HL-60 (cell line): ENCODE results near the gene TXNDC8.

Experiments
- DNase-seq, 2 experiments: peaks; one replicate each; pipeline ENCODE4 v3.0.0-alpha.2; 2010 to 2020; ENCODE audit warnings: low read depth in 1 of 2, low spot score in 1 of 2
- H3K27ac ChIP-seq: fragments of 250-450 bp; sonication (Bioruptor Pico); replicated peaks from 2 replicates; pipeline ENCODE4 v1.5.1; 2020; ENCODE audit warnings: mild to moderate bottlenecking, moderate library complexity
- H3K27me3 ChIP-seq: fragments of 250-450 bp; sonication (Bioruptor Pico); 2 replicates; pipeline ENCODE4 v1.5.1; 2021; ENCODE audit warnings: mild to moderate bottlenecking, moderate library complexity; ENCODE audit not compliant: insufficient read depth, poor library complexity, severe bottlenecking
- H3K4me3 ChIP-seq: replicated peaks from 2 replicates; pipeline ENCODE4 v1.5.1; 2011; ENCODE audit warnings: mild to moderate bottlenecking, control low read depth, low read length; ENCODE audit not compliant: insufficient read depth
- GABPA ChIP-seq: IDR thresholded peaks from 2 replicates; pipeline ENCODE4 v1.6.1; 2012; ENCODE audit warnings: low read depth
- POLR2AphosphoS5 ChIP-seq: IDR thresholded peaks from 2 replicates; pipeline ENCODE4 v1.6.1; 2012; ENCODE audit warnings: low read depth
- SPI1 ChIP-seq: IDR thresholded peaks from 2 replicates; pipeline ENCODE4 v1.6.1; 2012; ENCODE audit warnings: low read depth, mild to moderate bottlenecking, borderline replicate concordance
- TF ChIP-seq, protein P1 (sequence below): IDR thresholded peaks from 2 replicates; pipeline ENCODE4 v1.6.1; 2012; ENCODE audit warnings: low read depth; ENCODE audit not compliant: insufficient replicate concordance
- TF ChIP-seq, protein P2 (sequence below): IDR thresholded peaks from one replicate; pipeline ENCODE4 v1.5.1; 2011; ENCODE audit warnings: low read length, control low read depth, inconsistent platforms; ENCODE audit not compliant: insufficient read depth

TXNDC8 gene

DNA sequence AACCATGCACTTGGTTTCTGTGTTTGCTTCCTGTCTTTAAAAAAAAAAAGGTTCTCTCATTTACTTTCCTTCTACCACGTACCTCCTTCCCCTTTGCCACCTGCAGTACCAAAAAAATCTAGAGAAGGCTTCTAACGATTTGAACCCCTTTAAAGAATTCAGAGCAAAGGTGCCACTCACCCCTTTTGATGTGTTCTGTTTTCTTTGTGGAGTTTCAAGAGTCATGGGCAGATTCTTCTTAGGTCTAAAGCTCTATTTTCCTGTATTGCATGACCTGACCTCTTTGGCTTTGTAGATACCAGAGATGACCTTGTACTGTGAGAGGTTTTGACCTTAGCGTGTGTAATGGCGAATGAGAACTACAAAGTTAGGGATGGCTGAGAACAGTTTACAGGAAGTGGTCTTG lies 29.0 kb downstream of the TXNDC8 start:
- Histone ChIP-seq H3K4me3 (no peak overlapping the region), H3K27ac (peak overlapping the region; percentile 38), H3K27me3 (no peaks in the 10 kb centered on the region)
- no peak for DNase-seq
- TF ChIP-seq SPI1 (no peak), GABPA (no peak), POLR2AphosphoS5 (no peak)
- TF ChIP-seq, protein P1, sequence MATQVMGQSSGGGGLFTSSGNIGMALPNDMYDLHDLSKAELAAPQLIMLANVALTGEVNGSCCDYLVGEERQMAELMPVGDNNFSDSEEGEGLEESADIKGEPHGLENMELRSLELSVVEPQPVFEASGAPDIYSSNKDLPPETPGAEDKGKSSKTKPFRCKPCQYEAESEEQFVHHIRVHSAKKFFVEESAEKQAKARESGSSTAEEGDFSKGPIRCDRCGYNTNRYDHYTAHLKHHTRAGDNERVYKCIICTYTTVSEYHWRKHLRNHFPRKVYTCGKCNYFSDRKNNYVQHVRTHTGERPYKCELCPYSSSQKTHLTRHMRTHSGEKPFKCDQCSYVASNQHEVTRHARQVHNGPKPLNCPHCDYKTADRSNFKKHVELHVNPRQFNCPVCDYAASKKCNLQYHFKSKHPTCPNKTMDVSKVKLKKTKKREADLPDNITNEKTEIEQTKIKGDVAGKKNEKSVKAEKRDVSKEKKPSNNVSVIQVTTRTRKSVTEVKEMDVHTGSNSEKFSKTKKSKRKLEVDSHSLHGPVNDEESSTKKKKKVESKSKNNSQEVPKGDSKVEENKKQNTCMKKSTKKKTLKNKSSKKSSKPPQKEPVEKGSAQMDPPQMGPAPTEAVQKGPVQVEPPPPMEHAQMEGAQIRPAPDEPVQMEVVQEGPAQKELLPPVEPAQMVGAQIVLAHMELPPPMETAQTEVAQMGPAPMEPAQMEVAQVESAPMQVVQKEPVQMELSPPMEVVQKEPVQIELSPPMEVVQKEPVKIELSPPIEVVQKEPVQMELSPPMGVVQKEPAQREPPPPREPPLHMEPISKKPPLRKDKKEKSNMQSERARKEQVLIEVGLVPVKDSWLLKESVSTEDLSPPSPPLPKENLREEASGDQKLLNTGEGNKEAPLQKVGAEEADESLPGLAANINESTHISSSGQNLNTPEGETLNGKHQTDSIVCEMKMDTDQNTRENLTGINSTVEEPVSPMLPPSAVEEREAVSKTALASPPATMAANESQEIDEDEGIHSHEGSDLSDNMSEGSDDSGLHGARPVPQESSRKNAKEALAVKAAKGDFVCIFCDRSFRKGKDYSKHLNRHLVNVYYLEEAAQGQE = no peak
- TF ChIP-seq, protein P2, sequence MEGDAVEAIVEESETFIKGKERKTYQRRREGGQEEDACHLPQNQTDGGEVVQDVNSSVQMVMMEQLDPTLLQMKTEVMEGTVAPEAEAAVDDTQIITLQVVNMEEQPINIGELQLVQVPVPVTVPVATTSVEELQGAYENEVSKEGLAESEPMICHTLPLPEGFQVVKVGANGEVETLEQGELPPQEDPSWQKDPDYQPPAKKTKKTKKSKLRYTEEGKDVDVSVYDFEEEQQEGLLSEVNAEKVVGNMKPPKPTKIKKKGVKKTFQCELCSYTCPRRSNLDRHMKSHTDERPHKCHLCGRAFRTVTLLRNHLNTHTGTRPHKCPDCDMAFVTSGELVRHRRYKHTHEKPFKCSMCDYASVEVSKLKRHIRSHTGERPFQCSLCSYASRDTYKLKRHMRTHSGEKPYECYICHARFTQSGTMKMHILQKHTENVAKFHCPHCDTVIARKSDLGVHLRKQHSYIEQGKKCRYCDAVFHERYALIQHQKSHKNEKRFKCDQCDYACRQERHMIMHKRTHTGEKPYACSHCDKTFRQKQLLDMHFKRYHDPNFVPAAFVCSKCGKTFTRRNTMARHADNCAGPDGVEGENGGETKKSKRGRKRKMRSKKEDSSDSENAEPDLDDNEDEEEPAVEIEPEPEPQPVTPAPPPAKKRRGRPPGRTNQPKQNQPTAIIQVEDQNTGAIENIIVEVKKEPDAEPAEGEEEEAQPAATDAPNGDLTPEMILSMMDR = no peak

DNA sequence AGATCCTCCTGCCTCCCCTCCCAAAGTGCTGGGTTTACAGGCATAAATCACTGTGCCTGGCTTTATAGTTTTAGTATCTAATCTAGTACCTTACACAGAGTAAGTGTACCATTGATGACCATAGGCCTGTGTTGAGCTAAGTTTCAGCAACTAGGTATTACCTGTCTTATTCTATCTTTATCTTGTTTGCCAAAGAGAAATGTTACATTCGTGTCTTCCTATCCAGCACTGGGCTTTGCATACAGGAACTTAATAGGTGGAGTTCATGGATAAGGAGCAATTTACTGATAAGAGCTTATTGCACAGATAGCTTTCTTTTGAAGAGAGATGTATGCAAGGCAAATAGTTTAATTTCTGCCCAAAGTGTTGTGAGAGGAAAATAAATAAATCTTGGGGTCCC lies 30.5 kb downstream of the TXNDC8 start:
- H3K27ac ChIP-seq = no peak overlapping the region
- H3K27me3 ChIP-seq = no peaks in the 10 kb centered on the region
- H3K4me3 ChIP-seq = no peak overlapping the region
- no peak for DNase-seq
- TF ChIP-seq POLR2AphosphoS5 (no peak), SPI1 (no peak), GABPA (no peak)
- TF ChIP-seq, protein P2 = no peak
- TF ChIP-seq, protein P1 = no peak

DNA sequence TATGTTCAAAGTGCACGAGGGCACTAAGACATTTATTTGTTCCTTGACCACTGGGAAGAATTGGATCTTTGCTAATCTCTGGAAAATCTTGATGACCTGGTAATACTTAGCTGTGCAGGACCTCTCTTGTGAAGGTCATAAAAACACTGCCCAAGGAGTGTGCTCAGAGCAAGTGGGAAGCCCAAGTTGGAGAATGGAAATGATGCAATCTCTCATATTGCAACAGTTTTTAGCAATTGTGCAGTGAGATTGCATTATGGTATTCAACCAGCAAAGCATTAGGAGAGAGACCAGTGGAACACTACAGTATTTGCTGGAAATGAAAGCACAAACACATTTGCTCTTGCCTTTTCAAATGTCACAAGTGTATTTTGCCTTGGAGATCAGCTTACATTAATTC lies 34.5 kb downstream of the TXNDC8 start:
- Histone ChIP-seq H3K4me3 (no peak overlapping the region), H3K27ac (peak overlapping the region; percentile 36), H3K27me3 (no peaks in the 10 kb centered on the region)
- DNase-seq = peak; percentile 75 to 94
- TF ChIP-seq POLR2AphosphoS5 (peak; percentile 63; the same call in 1 of the 2 replicates), GABPA (no peak), SPI1 (no peak)
- TF ChIP-seq, protein P1 = peak; percentile 38
- TF ChIP-seq, protein P2 = no peak
